Stimulated activated CD8-positive, alpha-beta memory T cell treated with anti-CD3 and anti-CD28 coated beads, Interleukin-15, amount 100 ng/mL, for 48 hours (primary cell): ENCODE measurements around the gene MBD4.
A peak's percentile ranks its signal among the peaks of the same experiment; 100 is the strongest.
"Not testable (repeated sequence)": the region's sequence is repeated elsewhere in the genome, so short reads cannot be mapped to it uniquely, and the experiment has no call there.

Experiments
- DNase-seq, 2 donors: peaks; one replicate each; pipeline ENCODE4 v3.0.0-alpha.2; 2020; ENCODE audit warnings: low read depth in 2 of 2

Gene MBD4

DNA sequence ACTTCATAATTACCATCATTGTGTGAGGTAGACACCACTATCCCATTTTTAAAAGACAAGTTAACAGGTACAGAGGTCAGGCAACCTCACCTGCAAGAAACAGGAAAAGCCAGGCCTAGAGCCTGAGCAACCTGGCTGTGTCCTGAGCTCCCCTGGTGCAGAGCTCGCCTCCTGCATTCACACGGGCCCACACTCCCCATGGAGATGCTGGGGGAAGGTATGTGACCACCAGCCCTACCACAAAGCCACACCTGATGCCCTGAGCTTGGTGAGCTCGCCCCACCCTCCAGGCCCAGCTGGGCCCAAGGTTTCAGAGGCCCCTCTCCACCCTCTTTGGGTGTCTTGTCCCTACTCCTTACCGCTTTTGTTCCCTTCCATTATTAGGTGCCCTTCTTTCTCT lies 10.1 kb downstream of the MBD4 start:
- no peak for DNase-seq

- no peak for DNase-seq
Observed at GRCh38 chr3:129429080-129429451, 10.7 kb downstream of the MBD4 start.

DNA sequence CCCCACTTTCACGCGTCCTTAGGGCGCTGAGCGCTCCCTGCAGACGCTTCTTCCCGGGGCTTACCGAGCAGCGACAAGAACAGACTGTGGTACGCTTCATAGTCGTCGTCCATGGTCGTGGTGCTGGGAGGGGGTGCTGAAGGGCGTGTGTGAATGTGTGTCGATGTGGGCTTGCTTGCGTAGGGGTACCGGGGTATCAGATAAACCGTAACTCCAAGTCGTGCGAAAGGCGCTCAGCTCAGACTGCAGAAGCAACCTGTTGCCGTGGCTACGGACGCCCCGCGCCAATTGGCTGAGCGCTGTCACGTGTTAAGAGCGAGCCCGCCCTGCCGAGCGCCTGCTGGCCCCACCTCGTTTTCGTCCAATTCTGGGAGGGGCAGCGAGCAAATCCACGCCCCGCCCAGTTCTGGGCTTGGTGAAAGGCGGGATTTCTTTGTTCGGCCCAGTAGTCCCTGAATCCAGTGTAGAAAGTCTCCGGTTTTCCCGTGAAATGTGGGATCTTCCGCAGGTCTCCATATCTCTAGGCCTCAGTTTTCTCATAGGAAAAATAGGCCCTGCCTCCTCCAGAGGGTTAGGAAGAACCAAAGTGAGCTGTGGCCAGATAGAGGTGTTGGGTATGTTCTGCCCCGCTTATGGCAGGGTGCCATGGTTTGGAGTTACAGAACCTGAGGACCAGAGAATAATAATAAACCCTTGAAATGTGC lies 11.2 kb downstream of the MBD4 start, which contains the start of gene EFCAB12:
Gene EFCAB12, minus strand, starts transcription at position 261 of the 704 bp plus-strand sequence. Its CDS starts 148 bp downstream, at position 113.
- peak; percentile 79 to 81 for DNase-seq

- no peak for DNase-seq
Observed at GRCh38 chr3:129428007-129428375, 11.8 kb downstream of the MBD4 start.

DNA sequence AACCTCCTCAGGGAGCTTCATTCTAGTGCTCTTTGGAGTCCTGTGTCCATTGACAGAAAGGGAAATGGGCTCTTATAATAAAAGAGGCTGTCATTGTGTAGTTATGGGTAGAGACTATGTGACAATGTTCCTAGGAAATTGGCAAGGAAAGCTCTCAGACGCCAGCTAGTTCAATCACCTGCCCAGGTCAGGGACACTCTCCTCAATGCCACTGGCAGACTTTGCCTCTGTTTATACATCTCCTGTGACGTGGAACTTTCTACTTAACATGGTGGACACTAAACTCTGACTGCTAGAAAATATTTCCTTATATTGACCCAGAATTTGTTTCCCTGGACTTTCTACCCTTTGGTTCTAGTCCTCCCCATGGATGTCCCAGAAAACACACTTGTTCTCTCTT lies 14.1 kb downstream of the MBD4 start:
- DNase-seq: no peak

DNA sequence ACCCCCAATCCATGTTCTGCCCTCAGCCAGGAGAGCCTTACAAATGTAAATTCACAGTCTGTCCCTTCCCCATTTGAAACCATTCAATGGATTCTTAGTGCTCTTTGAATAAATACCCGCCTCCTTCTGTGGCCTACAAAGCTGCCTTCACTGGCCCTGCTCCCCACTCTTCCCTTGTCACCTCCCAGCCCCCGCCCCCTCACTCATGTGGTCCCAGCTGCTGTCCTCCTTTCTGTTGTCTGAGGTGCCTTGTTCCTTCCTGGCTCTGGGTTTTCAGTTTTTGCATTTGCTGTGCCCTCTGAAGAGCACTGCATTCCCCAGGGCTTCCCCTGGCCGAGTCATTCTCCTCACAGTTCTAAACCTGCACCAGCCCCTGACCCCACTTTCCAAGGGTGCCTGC lies 14.5 kb downstream of the MBD4 start:
- DNase-seq: no peak

DNA sequence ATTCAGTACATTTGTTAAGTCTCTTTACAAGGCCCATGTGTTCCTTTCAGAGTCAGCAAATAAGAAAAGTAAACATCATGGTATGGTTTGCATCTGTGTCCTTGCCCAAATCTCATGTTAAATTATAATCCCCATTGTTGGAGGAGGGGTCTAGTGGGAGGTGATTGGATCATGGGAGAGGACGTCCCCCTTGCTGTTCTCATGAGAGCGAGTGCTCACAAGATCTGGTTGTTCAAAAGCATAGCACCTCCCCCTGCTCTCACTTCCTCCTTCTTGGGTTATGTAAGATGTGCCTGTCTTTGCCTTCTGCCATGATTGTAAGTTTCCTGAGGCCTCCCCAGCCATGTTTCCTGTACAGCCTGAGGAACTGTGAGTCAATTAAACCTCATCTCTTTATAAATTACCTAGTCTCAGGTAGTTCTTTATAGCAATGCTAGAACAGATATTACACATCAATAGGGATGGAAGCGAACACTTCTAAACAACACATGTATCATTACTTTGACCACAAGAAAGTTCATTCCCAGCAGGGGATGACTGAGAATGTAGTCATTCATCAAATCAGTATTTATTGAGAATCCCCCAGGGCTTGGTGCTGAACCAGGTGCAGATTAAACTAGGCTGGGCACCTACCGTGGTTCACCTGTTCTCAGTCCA lies 15.4 kb downstream of the MBD4 start:
- no peak for DNase-seq

- DNase-seq: no peak
Observed at GRCh38 chr3:129422897-129423296, 16.9 kb downstream of the MBD4 start.

- DNase-seq: no peak
Observed at GRCh38 chr3:129421988-129422745, 17.6 kb downstream of the MBD4 start.

- no peak for DNase-seq
Observed at GRCh38 chr3:129421236-129421883, 18.4 kb downstream of the MBD4 start.

DNA sequence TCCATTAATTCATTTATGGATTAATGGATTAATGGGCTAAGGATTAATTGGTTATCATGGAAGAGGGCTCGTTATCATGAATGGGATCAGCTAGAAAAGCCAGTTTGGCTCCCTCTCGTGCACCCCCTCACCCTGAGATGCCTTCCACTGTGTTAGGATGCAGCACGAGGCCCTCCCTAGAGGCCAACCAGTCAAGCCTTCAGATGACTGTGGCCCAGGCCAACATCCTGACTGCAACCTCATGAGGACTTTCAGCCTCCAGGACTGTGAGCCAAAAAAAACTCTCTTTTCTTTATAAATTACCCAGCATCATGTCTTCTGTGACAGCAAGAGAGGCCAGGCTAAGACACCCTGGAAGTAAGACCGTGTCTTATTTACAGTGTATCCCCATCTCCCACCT lies 20.3 kb downstream of the MBD4 start:
- no peak for DNase-seq

GRCh38 chr3:129418041-129418973 lies 21.4 kb downstream of the MBD4 start:
- no peak for DNase-seq

DNA sequence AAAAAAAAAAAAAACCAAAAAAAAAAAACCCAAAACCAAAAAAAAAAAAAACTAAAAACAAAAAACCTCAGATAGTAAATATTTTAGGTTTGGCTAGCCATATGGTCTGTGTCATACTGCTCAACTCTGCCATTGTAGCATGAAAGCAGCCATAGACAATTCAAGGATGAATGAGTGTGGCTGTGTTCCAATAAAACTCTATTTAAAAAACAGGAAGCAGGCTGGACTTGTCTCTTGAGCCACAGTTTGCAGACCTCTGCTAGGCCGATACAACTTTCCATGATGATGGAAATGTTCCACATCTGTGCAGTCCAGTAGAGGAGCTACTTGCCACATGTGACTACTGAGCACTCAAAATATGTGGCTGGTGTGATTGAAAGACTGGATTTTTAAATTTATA lies 22.4 kb downstream of the MBD4 start:
- DNase-seq: no peak

- DNase-seq: no peak
Observed at GRCh38 chr3:129416415-129416814, 23.3 kb downstream of the MBD4 start.

- DNase-seq: no peak
Observed at GRCh38 chr3:129415830-129416229, 23.9 kb downstream of the MBD4 start.

DNA sequence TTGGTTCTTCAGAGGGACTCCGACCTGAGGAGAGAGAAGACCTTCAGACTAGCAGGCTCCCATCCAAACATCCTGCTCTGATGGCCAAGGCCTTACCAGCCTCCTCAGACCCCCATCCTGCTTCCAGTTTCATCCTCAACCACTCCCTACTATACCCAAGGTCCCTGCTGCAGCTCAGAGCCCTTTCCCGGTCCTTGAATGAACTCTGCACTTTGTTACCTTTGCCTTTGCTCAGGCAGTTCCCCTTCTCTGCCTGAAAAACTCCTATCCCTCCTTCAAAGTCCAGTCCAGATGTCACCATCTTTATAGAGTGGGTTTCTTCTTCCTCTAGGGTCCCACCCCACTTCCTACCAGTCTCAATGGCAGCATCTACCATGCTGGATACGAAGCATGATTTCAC lies 24.4 kb downstream of the MBD4 start:
- DNase-seq: no peak

GRCh38 chr3:129413687-129414506 lies 25.9 kb downstream of the MBD4 start:
- no peak for DNase-seq

DNA sequence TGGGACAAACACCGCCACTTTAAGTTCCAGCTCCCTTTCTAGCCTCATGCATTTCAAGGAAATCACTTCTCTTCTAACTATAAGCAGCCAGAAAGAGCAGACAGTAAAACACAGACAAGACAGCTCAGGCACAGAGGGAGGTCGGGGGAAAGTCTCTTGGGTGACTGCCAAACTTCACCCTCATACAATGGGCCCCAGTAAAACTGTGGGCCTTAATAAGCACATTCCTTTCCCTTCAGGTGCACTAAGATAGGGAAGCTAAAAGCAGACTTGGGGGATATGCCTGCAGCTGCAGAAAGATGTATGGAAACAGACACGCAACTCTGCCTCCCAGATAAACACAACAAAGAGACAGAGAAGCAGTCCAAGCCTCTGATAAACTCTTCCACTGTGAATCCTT lies 26.5 kb downstream of the MBD4 start:
- not testable (repeated sequence) for DNase-seq

- no peak for DNase-seq
Observed at GRCh38 chr3:129412542-129413198, 27.1 kb downstream of the MBD4 start.

- DNase-seq: no peak
Observed at GRCh38 chr3:129410971-129411370, 28.8 kb downstream of the MBD4 start.
